GM19193 (cell line): Measurements from ENCODE around the gene PANX1.

Source experiments
- POLR2A ChIP-seq: IDR thresholded peaks from 4 replicates; pipeline ENCODE4 v1.6.1; 2011; ENCODE audit not compliant: insufficient read depth, insufficient read length; ENCODE audit errors: extremely low read depth

The PANX1 gene

DNA sequence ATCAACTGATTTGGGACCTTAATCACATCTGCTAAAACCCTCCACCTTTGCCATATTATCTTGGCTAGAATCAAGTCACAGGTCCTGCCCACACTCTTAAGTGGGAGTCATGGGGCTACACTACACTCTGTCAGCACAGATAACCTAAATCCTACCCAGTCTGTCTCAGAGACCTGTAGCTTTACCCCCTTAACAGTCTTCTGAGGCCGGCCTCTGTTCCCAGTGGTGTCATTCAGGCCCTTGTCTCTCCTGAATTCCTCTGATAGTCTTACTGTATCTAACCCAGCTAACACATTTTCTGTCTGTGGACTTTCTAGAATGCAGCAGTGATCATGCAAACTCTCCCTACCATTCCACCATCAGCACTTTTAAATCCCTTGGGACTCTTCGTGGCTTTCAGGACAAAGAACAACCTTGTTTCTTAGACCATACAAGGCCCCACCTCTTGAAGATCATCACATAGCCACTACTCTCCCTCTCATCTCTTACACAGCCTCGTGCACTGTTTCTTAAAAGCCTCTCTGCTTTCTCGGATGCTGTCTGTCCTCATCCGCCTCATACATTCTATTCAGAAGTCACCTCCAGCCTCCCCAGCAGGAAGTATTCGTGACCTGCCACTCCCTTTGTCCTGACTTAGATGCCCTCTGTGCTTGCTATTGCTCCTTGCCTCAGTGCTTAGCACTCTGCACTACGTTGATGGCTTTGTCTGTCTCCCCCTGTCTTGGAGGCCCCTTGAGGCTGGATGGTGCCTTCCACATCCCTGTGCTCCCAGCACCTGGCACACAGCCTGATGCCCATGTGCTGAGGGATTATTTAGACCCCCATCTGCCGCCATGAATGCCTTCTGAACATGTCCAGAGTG, 57.9 kb downstream of the PANX1 start:
- TF ChIP-seq POLR2A: no peak

DNA sequence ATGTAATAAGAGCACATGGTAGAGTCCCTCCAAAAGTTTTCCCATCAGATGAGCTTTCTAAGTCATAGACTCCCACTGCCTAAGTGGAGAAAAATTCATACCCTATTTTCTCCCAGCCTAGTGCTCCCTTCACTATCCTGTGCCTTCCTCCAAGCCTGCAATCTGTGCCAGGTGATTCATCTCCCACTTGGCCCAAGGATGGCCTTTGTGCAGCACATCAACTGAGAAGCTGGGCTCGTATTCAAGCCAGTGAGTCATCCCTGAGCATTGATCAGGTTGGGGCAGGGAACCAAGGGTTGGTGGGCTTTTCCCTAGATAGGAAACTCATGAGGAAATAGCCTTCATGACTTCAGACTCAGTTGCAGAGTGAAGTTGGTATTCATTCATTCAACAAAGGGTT, 64.6 kb downstream of the PANX1 start:
- TF ChIP-seq POLR2A: no peak

DNA sequence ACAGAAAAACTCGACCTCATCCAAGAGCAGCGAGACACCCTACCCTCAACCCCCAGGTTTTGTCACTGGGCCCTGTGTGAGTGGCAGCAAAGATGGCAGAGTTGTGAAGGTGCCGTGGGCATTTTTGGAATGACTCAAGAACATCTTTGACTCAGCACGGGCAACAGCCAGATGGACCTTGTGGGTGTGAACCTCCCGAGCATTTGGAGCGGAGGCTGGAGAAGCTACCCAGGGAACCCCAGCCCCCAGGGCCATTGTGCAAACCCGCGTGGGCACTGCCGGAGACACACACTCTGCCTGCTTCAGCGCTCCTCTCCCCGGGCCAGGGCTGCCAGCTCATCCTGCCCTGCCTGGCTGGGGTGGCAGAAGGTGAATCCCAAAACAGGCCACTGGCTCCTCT, 66.1 kb downstream of the PANX1 start:
- TF ChIP-seq POLR2A: no peak

DNA sequence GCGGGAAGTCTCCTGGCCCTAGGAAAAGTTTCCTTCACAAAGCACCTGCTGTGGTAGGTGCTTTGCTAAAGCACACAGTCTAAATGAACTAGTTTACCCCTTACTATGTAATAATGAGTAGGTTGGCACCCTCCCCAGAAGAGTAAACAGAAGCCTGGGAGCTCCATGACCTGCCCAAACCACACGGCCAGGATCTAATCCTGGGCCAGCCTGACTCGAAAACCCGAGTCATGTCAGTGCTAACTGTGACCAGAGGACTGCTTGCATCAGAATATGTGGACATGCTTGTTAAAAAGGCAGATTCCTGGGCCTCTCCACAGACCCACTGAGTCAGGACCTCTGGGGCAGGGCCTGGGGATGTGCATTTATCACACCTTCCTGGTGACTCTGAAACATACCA, 67.7 kb downstream of the PANX1 start:
- TF ChIP-seq POLR2A: no peak

DNA sequence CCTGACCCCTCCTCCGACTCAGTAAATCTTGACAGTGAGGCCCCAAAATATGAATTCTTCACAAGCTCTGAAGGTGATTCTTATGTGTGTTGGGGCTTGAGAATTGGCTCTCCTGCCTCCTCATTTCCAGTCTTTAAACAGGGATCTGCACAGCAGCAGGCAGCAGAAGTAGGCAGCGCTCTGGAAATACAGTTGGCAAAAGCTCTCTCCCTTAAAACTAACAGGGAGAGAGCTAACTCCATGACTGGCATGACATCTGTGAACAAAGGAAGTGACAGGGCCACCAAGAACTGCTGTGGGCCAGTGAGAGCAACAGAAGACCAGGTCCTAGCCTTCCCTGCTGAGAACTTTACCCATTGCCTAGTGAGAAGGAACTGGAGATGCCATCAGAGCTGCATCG, 70.1 kb downstream of the PANX1 start:
- TF ChIP-seq POLR2A: no peak

DNA sequence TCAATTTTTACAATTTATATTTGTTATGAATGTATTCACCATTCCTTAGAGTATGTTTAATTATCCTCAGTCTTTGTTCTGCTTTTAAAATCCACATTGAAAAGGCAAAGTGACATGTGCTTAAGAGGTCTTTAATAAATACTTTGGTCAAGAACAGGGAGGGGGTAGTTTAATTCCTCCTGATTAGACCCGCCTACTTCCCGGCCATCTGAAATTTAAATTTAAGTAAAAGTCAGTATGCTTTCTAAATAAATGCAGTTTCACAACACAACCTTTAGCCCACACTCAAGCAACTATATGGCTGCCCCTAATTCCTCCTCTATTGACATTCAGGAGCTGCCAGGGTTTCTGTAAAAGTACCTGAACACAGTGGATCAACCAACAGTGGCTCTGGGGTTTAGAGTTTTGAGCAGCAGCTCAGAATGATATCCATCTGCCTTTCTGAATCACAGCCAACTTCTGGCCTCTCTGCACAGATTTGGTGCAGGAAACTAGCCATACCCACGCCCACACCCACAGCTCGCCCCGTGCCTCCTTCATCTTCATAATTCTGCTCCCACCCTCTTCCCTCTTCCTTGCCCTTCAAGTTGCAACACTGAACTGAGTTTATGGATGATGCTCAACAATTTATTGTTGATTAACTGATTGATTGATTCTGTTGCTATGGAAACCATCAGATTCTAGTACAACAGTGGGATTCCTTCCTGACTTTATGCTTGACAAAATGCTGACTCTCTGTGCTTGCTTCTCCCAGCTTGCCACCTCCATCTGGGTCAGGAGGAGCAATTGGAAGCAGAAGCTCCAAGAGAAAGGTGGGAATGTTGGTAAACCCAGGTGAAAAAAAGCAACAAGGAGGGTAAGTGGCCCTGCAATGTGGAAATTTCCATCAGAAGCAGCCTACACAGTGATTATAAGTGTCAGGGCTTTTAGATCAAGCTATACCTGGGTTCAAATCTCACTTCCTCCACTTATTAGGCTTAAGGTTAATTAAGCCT, 70.8 kb downstream of the PANX1 start:
- TF ChIP-seq POLR2A: no peak

DNA sequence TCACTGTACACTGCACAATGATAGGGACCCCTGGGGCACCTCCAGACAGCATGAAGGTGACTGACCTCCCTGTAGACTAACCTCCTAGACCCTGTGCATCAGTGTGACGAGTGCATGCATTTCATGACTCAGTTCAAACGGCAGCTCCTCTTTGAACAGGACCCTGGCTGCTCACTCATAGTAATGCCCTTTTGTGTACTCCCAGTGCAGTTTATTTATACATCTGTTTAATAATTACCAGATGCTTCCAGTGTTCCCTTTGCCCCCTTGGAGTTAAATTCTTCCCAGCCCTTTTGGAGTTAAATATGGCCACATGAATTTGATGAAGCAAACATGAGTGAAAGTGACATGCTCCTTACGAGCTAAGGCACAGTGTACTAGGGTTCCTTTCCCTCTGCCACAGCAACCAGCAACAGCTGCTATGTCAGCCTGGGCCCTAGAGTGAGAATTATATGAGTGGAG, 72.4 kb downstream of the PANX1 start:
- TF ChIP-seq POLR2A: no peak

DNA sequence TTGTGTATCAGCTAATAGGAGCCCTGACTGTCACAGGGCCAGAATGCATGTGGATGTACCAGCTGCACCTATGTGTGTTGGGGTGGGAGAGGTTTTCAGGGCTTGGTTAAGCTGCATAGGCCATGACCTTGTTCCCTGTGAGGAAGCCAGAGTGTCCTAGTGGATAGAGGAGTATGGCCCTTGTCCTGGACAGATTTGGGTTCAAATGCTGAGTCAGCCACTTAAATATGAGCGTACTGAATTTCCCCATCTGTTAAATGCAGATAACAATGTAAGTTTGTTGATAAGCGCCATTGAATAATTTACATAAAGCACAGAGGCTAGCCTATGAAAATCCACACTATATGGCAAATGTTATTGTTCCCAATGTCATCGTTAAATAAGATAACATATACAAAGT, 74.4 kb downstream of the PANX1 start:
- no peak for TF ChIP-seq POLR2A

DNA sequence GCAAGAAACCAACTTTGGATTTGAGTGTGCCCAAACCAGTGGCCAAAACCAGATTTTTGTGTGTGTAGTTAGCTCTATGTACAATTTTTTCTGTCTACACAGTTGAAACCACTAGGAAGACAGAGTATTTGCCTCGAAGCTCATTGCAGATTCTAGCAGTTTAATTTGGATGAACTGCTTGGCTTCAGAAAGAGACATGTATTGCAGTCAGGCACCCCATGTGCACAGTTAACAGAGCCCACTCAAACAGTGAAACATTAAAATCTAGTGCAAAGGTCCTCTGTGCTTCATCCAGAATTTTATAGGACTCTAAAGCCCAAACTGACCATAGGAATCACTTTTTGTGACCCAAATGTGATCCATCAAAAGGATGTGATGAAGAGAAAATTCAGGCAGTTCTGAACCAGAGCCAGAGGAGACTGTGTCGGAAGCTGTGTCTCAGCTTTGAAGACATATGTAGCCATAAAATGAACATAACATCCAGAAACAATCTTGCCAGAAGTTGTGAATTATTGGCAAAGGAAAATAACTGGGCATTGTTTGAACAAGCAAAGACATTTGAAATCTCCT, 82.7 kb downstream of the PANX1 start:
- no peak for TF ChIP-seq POLR2A

DNA sequence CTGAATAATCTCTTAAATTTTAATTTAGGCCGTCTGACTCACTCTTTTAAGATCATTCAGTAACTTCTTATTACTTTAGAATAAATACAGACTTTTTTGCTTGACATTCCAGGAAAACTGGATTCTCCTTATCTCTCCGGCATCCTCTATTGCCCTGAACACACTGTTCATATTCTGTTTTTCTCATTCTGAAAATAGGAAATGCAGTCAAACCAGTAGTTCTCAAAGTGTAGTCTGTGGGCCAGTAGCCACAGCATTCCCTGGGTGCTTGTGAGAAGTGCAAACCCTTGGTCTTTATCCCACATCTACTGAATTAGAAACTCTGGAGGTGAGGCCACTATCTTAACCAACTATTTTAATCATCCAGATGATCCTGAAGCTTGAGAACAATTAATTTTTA, 84.3 kb downstream of the PANX1 start:
- no peak for TF ChIP-seq POLR2A

DNA sequence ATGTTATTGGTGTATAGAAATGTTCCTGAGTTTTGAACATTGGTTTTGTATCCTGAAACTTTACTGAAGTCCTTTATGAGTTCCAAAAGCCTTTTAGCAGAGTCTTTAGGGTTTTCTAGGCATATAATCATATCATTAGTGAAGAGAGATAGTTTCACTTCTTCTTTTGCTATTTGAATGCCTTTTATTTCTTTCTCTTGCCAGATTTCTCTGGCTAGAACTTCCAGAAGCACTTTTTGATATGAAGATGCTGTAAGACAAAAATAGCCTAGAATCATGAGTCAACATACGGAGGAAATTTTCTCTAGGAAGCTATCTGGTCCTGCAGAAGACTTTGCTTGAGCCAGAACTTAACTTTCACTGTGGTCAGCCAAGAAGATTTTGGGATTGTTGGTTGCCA, 89.1 kb downstream of the PANX1 start:
- no peak for TF ChIP-seq POLR2A

DNA sequence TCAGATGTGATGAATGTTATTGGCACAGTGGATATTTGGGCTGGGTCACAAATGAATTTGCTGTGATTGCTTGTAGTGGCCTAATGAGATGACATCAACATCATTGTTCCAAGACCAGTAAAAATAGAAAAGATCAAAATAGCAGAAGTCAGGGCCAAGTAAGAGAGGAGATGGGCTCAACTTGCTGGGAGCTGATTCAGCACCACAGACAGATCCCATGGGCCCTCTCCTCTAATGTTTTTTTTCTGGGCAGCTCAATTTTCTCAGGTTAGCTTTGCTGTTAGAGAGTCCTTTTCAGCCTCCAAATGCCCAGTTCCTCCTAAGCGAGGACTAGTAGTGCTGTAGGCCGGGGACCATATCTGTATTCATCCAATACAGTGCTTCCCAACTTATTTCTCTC, 89.7 kb downstream of the PANX1 start:
- TF ChIP-seq POLR2A: no peak

DNA sequence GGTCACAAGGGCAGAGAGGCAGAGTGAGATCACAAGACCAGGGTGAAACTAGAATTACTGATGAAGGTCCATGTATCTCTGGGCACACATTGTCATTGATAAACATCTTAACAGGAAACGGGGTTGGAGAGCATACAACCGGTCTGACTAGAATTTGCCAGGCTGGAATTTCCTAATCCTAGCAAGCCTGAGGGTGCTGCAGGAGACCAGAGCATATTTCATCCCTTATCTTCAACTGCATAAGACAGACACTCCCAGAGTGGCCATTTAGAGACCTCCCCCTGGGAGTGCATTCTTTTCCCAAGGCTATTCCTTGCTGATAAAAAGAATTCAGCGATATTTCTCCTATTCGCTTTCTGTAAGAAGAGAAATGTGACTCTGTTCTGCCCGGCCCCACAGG, 91.1 kb downstream of the PANX1 start:
- no peak for TF ChIP-seq POLR2A

DNA sequence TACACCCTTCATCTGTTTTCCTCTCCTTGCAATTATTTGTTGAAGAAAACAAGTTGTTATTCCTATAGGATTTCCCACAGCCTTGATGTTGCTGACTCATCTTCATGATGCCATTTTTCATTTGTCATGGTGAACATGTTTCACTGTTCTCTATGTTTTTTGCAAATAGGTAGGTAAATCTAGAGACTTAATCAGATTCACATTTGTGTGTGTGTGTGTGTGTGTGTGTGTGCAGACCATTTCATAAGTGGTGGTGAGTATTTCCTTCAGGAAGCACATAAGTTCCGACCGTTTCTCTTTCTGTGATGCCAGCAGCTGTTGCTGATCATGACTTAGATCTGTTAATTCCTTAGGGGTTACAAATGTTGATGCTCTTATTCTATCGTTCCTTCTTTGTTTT, 95.4 kb downstream of the PANX1 start:
- no peak for TF ChIP-seq POLR2A
